Left ventricle myocardium inferior (tissue), 1 donor: Measurements from ENCODE around the gene TRAPPC11. TPM values are rescaled to one million over a fixed set of nuclear protein-coding genes. Genes with fewer than 3 reads are reported as not detected.

Experiments used
- DNase-seq: peaks from one replicate; pipeline ENCODE4 v3.0.0-alpha.2; 2020
- H3K27ac ChIP-seq: fragments of 200-600 bp; replicated peaks from 2 replicates; pipeline ENCODE4 v1.8.0; 2021
- H3K27me3 ChIP-seq: fragments of 200-600 bp; 2 replicates; pipeline ENCODE4 v1.8.0; 2021; ENCODE audit warnings: low read depth
- H3K36me3 ChIP-seq: fragments of 200-600 bp; 2 replicates; pipeline ENCODE4 v1.8.0; 2021
- H3K4me1 ChIP-seq: fragments of 200-600 bp; 2 replicates; pipeline ENCODE4 v1.8.0; 2021
- H3K4me3 ChIP-seq: fragments of 200-600 bp; 2 replicates; pipeline ENCODE4 v1.8.0; 2021; ENCODE audit warnings: mild to moderate bottlenecking, moderate library complexity
- H3K9me3 ChIP-seq: fragments of 200-600 bp; replicated peaks from 2 replicates; pipeline ENCODE4 v1.8.0; 2021
- intact Hi-C: fragments of 100-400 bp; cut with micrococcal nuclease; formaldehyde crosslinking; loops from one replicate; pipeline ENCODE4 v1.11.0; 2022
- total RNA-seq: library from RNA; stranded (reverse); fragmentation: NEBNext Ultra II Directional; extraction: Animal tissue kit (Norgen Biotek cat#: 25700); gene quantifications from one replicate; pipeline ENCODE4 v1.2.1, GENCODE V29; 2021
- TF ChIP-seq, protein P1 (sequence below): fragments of 200-600 bp; IDR thresholded peaks from 2 replicates; pipeline ENCODE4 v1.8.0; 2021; ENCODE audit warnings: antibody characterized with exemption, mild to moderate bottlenecking, borderline replicate concordance
- donor health status: DM: no; HTN: yes; CAD: no; lungs with severe emphysema.

The TRAPPC11 gene
- total RNA-seq, 1 donor from 2014 or later = 20.5 TPM

DNA sequence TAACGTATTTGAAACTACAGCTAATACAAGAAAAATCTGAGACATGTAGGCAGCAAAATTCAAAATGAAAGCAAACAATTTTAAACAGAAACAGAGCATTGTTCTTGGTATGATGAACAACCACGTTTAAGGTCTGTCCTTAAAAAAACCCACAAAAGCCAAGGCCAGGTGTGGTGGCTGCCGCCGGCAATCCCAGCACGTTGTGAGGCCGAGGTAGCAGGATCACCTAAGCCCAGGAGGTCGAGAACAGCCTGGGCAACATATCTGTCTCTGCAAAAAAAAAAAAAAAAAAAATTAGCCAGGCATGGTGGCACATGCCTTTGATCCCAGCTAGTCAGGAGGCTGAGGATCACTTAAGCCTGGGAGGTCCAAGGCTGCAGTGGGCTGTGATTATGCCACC lies 13.8 kb upstream of the TRAPPC11 start:
- Histone ChIP-seq H3K4me3 (no peak overlapping the region), H3K36me3 (peaks cover 78% of the 10 kb centered on the region), H3K27me3 (no peaks in the 10 kb centered on the region), H3K27ac (no peak overlapping the region), H3K4me1 (no peaks in the 10 kb centered on the region), H3K9me3 (no peaks in the 10 kb centered on the region)
- TF ChIP-seq, protein P1, sequence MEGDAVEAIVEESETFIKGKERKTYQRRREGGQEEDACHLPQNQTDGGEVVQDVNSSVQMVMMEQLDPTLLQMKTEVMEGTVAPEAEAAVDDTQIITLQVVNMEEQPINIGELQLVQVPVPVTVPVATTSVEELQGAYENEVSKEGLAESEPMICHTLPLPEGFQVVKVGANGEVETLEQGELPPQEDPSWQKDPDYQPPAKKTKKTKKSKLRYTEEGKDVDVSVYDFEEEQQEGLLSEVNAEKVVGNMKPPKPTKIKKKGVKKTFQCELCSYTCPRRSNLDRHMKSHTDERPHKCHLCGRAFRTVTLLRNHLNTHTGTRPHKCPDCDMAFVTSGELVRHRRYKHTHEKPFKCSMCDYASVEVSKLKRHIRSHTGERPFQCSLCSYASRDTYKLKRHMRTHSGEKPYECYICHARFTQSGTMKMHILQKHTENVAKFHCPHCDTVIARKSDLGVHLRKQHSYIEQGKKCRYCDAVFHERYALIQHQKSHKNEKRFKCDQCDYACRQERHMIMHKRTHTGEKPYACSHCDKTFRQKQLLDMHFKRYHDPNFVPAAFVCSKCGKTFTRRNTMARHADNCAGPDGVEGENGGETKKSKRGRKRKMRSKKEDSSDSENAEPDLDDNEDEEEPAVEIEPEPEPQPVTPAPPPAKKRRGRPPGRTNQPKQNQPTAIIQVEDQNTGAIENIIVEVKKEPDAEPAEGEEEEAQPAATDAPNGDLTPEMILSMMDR = no peak
- DNase-seq = no peak
- intact Hi-C loops = no loop called here

DNA sequence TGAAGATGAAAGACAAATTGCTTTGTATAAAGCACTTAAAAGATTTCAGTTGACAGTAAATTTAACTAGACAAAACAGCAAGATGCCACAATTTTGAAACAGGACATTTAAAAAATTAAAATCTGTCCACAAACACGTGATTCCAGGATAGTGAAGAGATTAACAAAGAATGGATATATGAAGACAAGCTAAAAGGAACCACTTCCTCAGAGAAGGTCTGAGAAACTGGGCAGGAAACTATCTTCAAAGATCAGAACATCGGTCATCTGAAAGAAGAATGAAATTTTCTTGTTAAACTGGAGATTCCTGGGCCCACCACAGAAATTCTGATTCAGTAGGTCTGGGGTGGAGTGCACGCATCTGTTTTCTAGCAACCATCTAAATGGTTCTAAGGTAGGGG lies 1.5 kb upstream of the TRAPPC11 start:
- TF ChIP-seq, protein P1 = no peak
- Histone ChIP-seq H3K27me3 (no peaks in the 10 kb centered on the region), H3K4me3 (peak overlapping the region; percentile 94), H3K4me1 (peaks cover 36% of the 10 kb centered on the region), H3K9me3 (no peaks in the 10 kb centered on the region), H3K27ac (no peak overlapping the region), H3K36me3 (peaks cover 29% of the 10 kb centered on the region)
- intact Hi-C loops = no loop called here
- no peak for DNase-seq

GRCh38 chr4:183658362-183659028 lies 598 bp upstream of the TRAPPC11 start:
- H3K4me1 ChIP-seq = peaks cover 36% of the 10 kb centered on the region
- intact Hi-C loops = no loop called here
- peak; percentile 32 for DNase-seq

GRCh38 chr4:183659872-183660242 lies 764 bp downstream of the TRAPPC11 start:
- Histone ChIP-seq H3K4me1 (peaks cover 36% of the 10 kb centered on the region), H3K9me3 (no peaks in the 10 kb centered on the region)
- intact Hi-C loops = no loop called here

More at GRCh38 chr4:183658362-183659028, 598 bp upstream of the TRAPPC11 start:
- Histone ChIP-seq H3K27ac (peak overlapping the region; percentile 95), H3K27me3 (no peaks in the 10 kb centered on the region), H3K9me3 (no peaks in the 10 kb centered on the region), H3K36me3 (peaks cover 20% of the 10 kb centered on the region), H3K4me3 (peak overlapping the region; percentile 94)
- TF ChIP-seq, protein P1 = no peak

GRCh38 chr4:183666088-183666487 lies 7.0 kb downstream of the TRAPPC11 start:
- peaks cover 59% of the 10 kb centered on the region for H3K36me3 ChIP-seq
- intact Hi-C loops = no loop called here

More at GRCh38 chr4:183659872-183660242, 764 bp downstream of the TRAPPC11 start:
- Histone ChIP-seq H3K36me3 (peaks cover 12% of the 10 kb centered on the region), H3K4me3 (peak overlapping the region; percentile 94), H3K27ac (peak overlapping the region; percentile 95), H3K27me3 (no peaks in the 10 kb centered on the region)
- TF ChIP-seq, protein P1 = no peak
- DNase-seq = no peak

More at GRCh38 chr4:183666088-183666487, 7.0 kb downstream of the TRAPPC11 start:
- H3K9me3 ChIP-seq = no peaks in the 10 kb centered on the region
- TF ChIP-seq, protein P1 = no peak
- no peak overlapping the region for H3K4me3 ChIP-seq
- H3K4me1 ChIP-seq = peaks cover under 1% of the 10 kb centered on the region
- H3K27me3 ChIP-seq = no peaks in the 10 kb centered on the region
- no peak overlapping the region for H3K27ac ChIP-seq
- no peak for DNase-seq
